ENCODE data around the gene AGR3.
A peak's percentile ranks its signal among the peaks of the same experiment; 100 is the strongest.

The AGR3 gene

GRCh38 chr7:16900209-16900768 lies 18.5 kb upstream of the AGR3 start:
- TF ChIP-seq, protein P1, sequence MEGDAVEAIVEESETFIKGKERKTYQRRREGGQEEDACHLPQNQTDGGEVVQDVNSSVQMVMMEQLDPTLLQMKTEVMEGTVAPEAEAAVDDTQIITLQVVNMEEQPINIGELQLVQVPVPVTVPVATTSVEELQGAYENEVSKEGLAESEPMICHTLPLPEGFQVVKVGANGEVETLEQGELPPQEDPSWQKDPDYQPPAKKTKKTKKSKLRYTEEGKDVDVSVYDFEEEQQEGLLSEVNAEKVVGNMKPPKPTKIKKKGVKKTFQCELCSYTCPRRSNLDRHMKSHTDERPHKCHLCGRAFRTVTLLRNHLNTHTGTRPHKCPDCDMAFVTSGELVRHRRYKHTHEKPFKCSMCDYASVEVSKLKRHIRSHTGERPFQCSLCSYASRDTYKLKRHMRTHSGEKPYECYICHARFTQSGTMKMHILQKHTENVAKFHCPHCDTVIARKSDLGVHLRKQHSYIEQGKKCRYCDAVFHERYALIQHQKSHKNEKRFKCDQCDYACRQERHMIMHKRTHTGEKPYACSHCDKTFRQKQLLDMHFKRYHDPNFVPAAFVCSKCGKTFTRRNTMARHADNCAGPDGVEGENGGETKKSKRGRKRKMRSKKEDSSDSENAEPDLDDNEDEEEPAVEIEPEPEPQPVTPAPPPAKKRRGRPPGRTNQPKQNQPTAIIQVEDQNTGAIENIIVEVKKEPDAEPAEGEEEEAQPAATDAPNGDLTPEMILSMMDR (IDR thresholded peaks at IDR 0.05; ENCODE audit: borderline replicate concordance, insufficient read depth, low read depth, low read length): no peak
- no peak overlapping the region for H3K4me3 ChIP-seq (ENCODE audit: low read depth, low read length)

GRCh38 chr7:16891874-16892643 lies 10.3 kb upstream of the AGR3 start:
- H3K4me3 ChIP-seq (ENCODE audit: low read depth, low read length): no peak overlapping the region
- TF ChIP-seq, protein P1 (IDR thresholded peaks at IDR 0.05; ENCODE audit: borderline replicate concordance, insufficient read depth, low read depth, low read length): no peak

- H3K4me3 ChIP-seq (ENCODE audit: low read depth, low read length): no peak overlapping the region
- TF ChIP-seq, protein P1 (IDR thresholded peaks at IDR 0.05; ENCODE audit: borderline replicate concordance, insufficient read depth, low read depth, low read length): peak; percentile 29; the same call in 1 of the 2 replicates
These were observed 9.6 kb upstream of the AGR3 start for GRCh38 chr7:16891338-16891737.

- no peak overlapping the region for H3K4me3 ChIP-seq (ENCODE audit: low read depth, low read length)
- TF ChIP-seq, protein P1 (IDR thresholded peaks at IDR 0.05; ENCODE audit: borderline replicate concordance, insufficient read depth, low read depth, low read length): no peak
These were observed 8.2 kb upstream of the AGR3 start for GRCh38 chr7:16889851-16890415.

GRCh38 chr7:16889305-16889704 lies 7.5 kb upstream of the AGR3 start:
- TF ChIP-seq, protein P1 (IDR thresholded peaks at IDR 0.05; ENCODE audit: borderline replicate concordance, insufficient read depth, low read depth, low read length): no peak
- H3K4me3 ChIP-seq (ENCODE audit: low read depth, low read length): no peak overlapping the region

- TF ChIP-seq, protein P1 (IDR thresholded peaks at IDR 0.05; ENCODE audit: borderline replicate concordance, insufficient read depth, low read depth, low read length): no peak
- no peak overlapping the region for H3K4me3 ChIP-seq (ENCODE audit: low read depth, low read length)
These were observed 2.1 kb upstream of the AGR3 start for GRCh38 chr7:16883918-16884317.
